GM21528 (cell line): Measurements from ENCODE around the gene XRCC6.
"Not testable (repeated sequence)": the region's sequence is repeated elsewhere in the genome, so short reads cannot be mapped to it uniquely, and the experiment has no call there.

Experiments used
- ATAC-seq: cut with Tn5 transposase; IDR thresholded peaks from one replicate; pipeline ENCODE4 v1.9.1; 2021; ENCODE audit warnings: mild to moderate bottlenecking, moderate library complexity; ENCODE audit not compliant: unreplicated experiment, low FRiP score

XRCC6 gene

DNA sequence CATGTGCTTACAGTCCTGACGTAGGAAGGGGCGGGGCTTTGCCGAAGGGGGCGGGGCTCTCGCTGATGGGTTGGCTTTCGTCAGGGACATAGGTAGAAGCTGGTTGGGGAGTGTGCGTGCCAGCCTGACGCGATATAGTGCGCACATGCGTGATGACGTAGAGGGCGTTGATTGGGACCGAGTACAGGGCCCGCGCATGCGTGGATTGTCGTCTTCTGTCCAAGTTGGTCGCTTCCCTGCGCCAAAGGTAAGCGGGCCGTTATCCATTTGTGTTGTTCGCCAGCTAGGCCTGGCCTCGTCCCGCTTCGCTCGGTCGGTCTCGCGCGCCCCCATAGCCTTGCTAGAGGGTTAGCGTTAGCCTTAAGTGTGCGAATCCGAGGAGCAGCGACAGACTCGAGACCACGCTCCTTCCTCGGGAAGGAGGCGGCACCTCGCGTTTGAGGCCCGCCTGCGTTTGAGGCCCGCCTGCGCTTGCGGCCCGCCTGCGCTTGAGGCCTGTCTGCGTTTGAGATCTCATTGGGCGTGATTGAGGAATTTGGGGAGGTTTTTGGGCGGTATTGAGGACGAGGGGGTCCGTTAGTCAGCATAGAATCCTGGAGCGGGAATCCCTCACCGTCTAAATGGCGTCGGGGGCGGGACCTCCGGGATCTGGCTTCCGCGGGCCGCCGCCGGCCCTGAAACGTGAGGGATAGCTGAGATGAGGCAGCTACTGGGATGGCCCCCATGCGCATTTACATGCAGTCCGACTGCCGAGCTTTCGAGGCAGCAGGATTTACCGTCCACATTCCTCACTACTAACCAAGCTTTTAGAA, at the start of gene XRCC6:
TSS of gene XRCC6 (plus strand) at position 197 of the 812 bp plus-strand sequence. CDS start 710 bp downstream, outside the sequence.
- ATAC-seq: peak; percentile 74

DNA sequence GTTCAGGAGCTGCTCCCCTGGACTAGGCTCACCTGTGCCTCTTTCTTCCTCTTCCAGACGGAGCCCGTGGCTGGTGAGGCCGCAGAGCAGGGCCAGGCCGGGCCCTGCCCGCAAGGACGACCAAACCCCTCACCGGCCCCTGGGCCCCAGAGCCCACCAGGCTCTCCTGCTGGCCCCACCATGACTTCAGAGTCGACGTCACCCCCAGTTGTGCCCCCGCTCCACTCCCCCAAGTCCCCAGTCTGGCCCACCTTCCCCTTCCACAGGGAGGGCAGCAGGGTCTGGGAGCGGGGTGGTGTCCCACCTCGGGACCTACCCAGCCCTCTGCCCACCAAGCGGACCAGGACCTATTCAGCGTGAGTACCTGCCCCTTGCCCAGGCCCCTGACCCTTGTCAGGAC, 49.3 kb upstream of the XRCC6 start:
- no peak for ATAC-seq

GRCh38 chr22:41572305-41572704, 48.8 kb upstream of the XRCC6 start:
- not testable (repeated sequence) for ATAC-seq

DNA sequence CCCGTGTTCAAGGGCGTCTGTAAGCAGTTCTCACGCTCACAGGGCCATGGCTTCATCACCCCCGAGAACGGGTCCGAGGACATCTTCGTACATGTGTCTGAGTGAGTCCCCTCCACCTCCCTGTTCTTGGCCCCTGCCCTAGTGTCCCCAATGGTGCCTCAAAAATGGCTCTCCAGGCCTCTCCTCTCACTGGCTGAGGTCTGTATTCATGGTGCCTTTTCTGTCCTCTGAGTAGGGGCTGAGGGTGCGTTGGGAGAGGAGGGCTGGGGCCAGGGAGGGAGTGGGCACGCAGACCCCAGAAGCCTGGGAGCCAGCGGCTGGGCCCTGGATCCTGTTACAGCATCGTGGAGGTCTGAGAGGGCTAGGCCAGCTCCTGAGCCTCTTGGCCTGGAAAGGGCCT, 47.4 kb upstream of the XRCC6 start:
- ATAC-seq: no peak

DNA sequence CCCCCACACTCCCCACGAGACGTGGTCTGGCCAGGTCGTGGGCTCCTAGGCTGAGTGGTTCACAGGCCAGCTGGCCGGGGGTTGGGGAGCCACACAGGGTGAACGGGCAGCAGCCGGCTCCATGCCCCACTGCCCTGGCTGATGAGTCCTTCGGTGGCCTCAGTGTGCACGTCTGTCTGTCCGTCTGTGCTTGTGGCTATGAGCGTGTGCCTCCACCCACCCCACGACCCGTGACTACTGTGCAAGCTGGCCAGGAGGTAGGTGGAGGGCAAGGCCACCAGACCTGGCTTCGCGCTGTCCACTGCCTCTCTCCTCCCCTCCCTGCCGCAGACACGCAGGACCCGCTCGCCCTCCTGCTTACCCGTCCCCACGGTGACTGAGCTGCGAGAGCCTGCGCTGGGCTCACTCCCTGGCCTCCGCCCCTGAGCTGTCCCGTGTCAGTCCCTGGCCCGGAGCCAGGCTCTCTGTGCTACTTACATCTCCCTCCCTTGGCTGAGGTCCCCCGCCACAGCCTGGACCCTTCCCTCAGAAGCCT, 46.2 kb upstream of the XRCC6 start:
- ATAC-seq: no peak

DNA sequence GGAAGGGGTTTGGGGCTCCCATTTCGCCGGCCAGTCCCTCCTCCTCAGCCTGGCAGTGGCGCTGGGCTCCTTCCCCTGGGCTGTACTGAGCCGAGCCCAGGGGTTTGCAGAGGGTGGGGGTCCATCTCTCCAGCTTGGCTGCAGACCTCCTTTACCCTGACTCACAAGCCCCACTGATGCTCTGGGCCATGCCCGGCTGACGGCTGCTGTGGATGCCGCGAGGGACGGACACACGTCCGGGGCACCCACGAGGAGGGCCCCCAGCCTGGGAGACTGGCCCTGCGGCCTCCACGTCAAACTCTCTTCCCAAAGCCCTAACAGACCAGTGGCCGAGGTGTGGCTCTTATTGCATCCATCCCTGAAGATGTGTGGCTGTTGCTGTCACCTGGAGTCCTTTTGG, 45.6 kb upstream of the XRCC6 start:
- no peak for ATAC-seq

GRCh38 chr22:41576877-41577276, 44.2 kb upstream of the XRCC6 start:
- no peak for ATAC-seq

DNA sequence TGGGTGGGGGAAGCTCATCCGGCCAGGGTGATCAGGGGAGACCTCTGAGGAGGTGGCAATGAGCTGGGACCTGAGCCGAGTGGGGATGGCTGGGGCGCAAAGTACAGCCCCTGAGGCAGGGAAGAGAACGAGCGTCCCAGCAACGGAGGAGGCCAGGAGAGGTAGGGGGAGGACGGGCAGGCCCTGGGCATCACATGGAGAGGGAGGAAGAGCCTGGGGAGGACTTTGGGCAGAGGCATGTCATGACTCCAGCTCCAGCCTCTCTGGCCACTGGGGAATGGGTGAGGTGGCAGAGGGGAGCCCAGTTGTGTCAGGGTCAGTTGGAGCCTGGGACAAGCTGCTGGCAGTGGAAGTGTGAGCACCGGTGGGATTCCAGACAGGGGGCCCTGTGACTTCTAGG, 43.0 kb upstream of the XRCC6 start:
- no peak for ATAC-seq

- ATAC-seq: no peak
Measured at GRCh38 chr22:41578818-41579217, 42.3 kb upstream of the XRCC6 start.

DNA sequence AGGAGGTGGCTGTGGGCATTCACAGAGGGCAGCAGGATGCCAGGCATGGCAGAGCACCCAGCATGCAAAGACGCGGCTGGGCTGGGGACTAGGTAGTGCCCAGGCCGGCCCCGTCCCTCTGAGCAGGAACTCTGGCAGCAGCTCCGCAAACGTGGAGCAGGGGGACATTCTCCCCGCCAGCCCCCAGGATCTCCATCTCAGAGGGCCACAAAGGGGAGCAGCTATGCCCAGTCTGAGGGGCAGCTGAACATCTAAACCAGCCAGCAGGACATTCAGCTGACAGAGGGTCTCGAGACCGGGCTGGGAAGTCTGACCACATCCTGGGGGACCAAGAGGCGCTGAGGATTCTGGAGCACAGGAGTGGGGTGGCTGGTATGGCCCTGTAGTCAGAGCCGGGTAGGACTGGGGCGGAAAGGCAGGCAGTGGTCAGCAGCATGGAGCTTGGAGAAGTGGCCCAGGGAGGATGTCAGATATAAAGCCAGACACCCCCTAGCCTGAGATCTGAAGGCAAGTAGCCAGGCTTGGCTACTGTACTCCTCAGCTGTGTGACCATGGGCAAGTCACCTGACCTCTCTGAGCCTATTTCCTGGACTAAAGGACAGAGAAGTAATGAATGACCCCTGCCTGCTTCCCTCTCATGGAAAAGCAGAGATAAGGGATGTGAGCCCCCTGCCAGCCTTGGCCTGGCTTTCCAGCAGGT, 41.6 kb upstream of the XRCC6 start:
- ATAC-seq: no peak

DNA sequence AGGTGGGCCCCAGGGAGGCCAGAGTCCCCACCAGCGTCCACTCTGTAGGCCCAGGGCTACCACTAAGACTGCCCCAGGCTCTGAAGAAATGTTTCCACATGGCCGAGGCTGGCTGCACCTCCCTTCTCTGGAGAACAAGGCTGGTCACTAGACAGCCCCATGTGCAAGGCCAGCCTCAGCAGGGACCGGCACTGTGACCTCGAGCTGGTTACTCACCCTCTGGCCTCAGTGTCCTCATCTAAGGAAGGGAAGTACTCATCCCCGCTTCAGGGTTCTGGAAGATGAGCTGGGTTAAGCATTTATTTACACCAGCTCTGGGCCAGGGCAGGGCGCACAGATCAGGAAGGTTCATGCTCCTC, 41.1 kb upstream of the XRCC6 start:
- ATAC-seq: no peak

DNA sequence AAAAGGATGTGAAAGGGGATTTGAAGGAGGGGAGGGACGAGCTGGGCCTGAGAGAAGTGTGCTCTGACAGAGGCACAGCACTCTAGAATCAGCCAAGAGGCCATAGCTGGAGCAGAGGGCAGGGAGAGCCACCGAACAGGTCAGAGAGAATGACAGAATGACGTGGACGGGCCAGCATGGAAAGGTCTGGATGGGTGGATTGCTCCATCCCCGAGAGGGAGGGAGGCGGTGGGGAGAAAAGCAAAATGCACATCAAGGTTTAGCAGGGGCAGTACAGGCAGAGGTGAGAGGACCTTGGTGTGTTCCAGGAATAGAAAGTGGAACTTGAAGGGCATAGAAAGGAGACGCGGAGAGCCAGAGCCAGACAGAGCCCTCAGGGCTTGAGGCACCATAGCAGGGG, 38.4 kb upstream of the XRCC6 start:
- no peak for ATAC-seq

- no peak for ATAC-seq
Measured at GRCh38 chr22:41584881-41585280, 36.2 kb upstream of the XRCC6 start.

DNA sequence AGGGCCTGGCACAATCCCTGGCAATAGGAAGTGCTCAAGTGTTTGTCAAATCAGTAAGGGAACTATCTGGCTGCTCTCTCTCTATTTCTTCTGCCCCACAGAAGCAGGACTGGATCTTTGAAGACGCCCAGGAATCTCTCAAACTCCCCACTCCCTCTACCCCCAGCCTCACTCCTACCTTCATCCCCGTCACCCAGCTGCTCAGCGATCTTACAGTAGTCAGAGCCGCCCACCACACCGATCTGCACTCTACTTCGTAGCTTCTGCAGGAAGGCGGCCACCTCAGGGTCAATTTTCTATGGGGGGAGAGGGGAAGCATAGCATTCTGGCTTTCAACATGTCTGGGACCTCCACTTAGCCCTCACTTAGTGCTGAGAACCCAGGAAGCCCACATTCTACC, 35.2 kb upstream of the XRCC6 start:
- ATAC-seq: no peak

- no peak for ATAC-seq
Measured at GRCh38 chr22:41587347-41587723, 33.8 kb upstream of the XRCC6 start.

DNA sequence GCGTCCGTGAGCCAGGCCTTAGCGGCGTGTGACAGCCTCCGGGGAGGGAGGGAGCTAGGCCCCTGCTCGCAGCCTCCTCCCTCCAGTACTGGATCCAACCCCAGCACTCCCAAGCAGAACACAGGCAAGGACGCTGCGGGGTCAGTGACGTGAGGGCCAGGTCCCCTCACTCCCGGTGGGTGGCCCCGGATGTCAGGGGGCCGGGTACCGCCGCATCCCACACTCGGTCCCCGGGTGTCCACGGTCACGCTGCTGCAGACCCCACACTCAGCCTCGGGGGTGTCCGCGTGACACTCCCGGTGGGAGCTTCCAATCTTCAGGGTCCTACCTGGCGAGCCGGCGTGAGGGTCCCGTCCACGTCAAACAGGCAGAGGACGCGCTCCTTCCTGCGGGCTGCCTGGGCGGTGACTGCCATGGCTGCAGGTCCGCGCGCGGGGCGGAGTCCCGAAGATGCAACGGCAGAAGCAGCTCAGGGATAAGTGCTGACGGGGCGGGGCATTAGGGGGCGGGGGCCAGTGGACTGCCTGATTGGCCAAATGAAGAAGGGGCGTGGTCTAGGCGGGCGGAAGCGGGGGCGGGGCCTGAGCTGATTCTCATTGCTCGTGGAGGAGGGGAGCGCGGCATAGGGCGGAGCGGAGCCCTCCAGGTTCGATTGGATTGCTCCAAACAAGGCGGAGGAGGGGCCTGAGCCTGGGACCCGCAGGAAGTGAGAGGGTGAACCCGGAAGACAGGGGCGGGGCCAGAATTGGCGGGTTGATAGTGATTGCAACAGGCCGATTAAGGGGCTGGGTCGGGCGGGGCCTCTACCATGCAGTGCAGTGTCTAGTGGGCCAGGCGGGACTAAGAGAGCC, 31.5 kb upstream of the XRCC6 start, which contains the start of gene PMM1:
TSS of gene PMM1 (minus strand) at position 450 of the 851 bp plus-strand sequence. CDS start at position 415, 35 bp downstream.
- ATAC-seq: peak; percentile 84

DNA sequence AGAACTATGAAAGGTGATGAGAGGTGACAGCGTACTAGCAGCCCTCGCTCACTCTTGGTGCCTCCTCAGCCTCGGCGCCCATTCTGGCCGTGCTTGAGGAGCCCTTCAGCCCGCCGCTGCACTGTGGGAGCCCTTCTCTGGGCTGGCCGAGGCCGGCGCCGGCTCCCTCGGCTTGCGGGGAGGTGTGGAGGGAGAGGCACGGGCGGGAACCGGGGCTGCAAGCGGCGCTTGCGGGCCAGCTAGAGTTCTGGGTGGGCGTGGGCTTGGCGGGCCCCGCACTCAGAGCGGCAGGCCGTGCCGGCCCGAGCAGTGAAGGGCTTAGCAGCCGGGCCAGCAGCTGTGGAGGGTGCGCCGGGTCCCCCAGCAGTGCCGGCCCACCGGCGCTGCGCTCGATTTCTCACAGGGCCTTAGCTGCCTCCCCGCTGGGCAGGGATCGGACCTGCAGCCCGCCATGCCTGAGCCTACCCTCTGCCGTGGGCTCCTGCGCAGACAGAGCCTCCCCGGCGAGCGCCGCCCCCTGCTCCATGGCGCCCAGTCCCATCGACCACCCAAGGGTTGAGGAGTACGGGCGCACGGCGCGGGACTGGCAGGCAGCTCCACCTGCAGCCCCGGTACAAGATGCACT, 27.6 kb upstream of the XRCC6 start:
- ATAC-seq: not testable (repeated sequence)

GRCh38 chr22:41595703-41596102, 25.4 kb upstream of the XRCC6 start:
- ATAC-seq: no peak

DNA sequence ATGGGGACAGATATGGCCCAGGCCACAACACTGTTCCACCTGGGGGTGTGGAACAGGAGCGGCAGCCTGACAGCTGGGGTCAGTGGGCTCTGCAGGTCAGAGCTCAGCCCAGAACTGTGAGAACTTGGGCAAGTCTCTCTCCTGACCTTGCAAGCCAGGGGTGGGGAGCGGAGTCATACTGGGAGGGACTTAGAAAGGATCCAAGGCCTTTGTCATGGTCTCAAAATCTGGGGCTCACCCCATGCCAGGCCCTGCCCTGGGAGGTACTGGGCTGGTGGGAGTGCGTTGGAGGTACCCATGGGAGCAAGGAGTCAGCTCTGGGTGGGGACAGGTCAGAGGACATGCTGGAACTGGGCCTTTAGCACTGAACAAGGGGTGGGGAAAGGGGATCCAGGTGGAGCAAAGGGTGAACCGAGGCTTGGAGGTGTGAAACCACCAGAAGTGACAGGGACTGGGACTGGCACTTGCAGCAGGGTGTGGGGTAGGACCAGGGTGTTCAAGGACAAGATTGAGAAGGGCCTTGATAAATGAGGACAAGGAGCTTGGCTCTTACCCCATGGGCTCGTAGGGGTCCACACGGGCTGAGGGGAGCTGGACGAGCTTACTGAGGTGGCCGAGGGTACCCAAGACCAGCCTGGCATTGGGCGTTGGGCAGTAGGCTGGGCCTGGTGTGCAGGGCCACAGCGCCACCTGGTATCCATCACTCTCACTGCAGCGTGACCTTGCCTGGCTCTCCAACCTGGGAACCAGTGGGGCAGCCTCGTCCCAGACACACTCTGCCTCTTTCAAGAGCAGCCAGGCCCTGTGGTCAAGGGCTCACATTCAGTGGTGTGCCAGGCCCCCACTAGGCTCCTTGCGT, 24.1 kb upstream of the XRCC6 start:
- ATAC-seq: no peak

DNA sequence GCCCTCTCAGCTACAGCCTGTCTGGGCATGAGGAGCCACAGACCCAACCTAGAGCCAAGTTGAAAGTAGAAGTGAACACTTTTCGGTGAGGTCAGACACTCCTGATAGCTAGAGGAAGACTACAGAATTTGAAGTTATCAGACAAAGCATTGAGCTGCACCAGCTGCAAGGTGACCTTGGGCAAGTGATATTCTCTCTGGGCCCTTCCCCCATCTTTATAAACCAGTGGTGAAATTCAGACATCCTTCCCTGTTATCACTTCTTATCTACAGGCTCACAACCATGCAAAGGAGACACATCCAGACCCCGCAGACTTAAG, 23.5 kb upstream of the XRCC6 start:
- ATAC-seq: no peak
